ENCODE data around the gene PDIA6. TPM values are rescaled to one million over a fixed set of nuclear protein-coding genes. Genes with fewer than 3 reads are reported as not detected.
A peak's percentile ranks its signal among the peaks of the same experiment; 100 is the strongest.

The PDIA6 gene
- total RNA-seq, 2 experiments from 2014 or later: 123 to 157 TPM

- ATAC-seq: peak; percentile 8
Observed at GRCh38 chr2:10778724-10779115, 33.9 kb downstream of the PDIA6 start.

GRCh38 chr2:10777842-10778723 is 34.5 kb downstream of the PDIA6 start:
- H3K4me3 Mint-ChIP-seq: no peak overlapping the region
- intact Hi-C loops (cut with DNase I, micrococcal nuclease): no loop called here
- H3K9me3 Mint-ChIP-seq (ENCODE audit: low read depth): no peaks in the 10 kb centered on the region
- DNase-seq: no peak
- H3K27ac Mint-ChIP-seq: no peak overlapping the region
- H3K36me3 Mint-ChIP-seq (ENCODE audit: low read depth): peaks cover 16% of the 10 kb centered on the region
- ATAC-seq: no peak
- ChIA-PET CTCF (no interaction called here), POLR2A (no interaction called here)
- no peaks in the 10 kb centered on the region for H3K27me3 Mint-ChIP-seq
- no peaks in the 10 kb centered on the region for H3K4me1 Mint-ChIP-seq

More at GRCh38 chr2:10778724-10779115, 33.9 kb downstream of the PDIA6 start:
- Mint-ChIP-seq H3K36me3 (ENCODE audit: low read depth) (peaks cover 23% of the 10 kb centered on the region), H3K9me3 (ENCODE audit: low read depth) (no peaks in the 10 kb centered on the region), H3K4me1 (no peaks in the 10 kb centered on the region), H3K27me3 (no peaks in the 10 kb centered on the region), H3K27ac (no peak overlapping the region), H3K4me3 (no peak overlapping the region)
- DNase-seq: no peak
- CTCF ChIA-PET: no interaction called here
- intact Hi-C loops (cut with DNase I, micrococcal nuclease): no loop called here
- POLR2A ChIA-PET: no interaction called here

GRCh38 chr2:10777111-10777841 is 35.3 kb downstream of the PDIA6 start:
- Mint-ChIP-seq H3K27ac (no peak overlapping the region), H3K4me1 (no peaks in the 10 kb centered on the region), H3K36me3 (ENCODE audit: low read depth) (peaks cover 10% of the 10 kb centered on the region), H3K4me3 (no peak overlapping the region), H3K9me3 (ENCODE audit: low read depth) (no peaks in the 10 kb centered on the region), H3K27me3 (no peaks in the 10 kb centered on the region)
- intact Hi-C loops (cut with DNase I, micrococcal nuclease): no loop called here
- ATAC-seq: no peak
- DNase-seq: no peak
- POLR2A ChIA-PET: no interaction called here
- CTCF ChIA-PET: no interaction called here

- POLR2A ChIA-PET: no interaction called here
- H3K27me3 Mint-ChIP-seq: no peaks in the 10 kb centered on the region
- CTCF ChIA-PET: no interaction called here
Observed at GRCh38 chr2:10776231-10776977, 36.2 kb downstream of the PDIA6 start.

GRCh38 chr2:10775831-10776230 is 36.8 kb downstream of the PDIA6 start:
- H3K4me3 Mint-ChIP-seq: no peak overlapping the region
- CTCF ChIA-PET: no interaction called here
- POLR2A ChIA-PET: no interaction called here
- no peaks in the 10 kb centered on the region for H3K4me1 Mint-ChIP-seq
- no peaks in the 10 kb centered on the region for H3K9me3 Mint-ChIP-seq (ENCODE audit: low read depth)
- no peak for ATAC-seq
- intact Hi-C loops (cut with DNase I, micrococcal nuclease): no loop called here
- DNase-seq: no peak
- no peak overlapping the region for H3K27ac Mint-ChIP-seq
- peaks cover 7% of the 10 kb centered on the region for H3K36me3 Mint-ChIP-seq (ENCODE audit: low read depth)
- no peaks in the 10 kb centered on the region for H3K27me3 Mint-ChIP-seq

More at GRCh38 chr2:10776231-10776977, 36.2 kb downstream of the PDIA6 start:
- no peak overlapping the region for H3K4me3 Mint-ChIP-seq
- no peak overlapping the region for H3K27ac Mint-ChIP-seq
- DNase-seq (no peak), ATAC-seq (no peak)
- peaks cover 7% of the 10 kb centered on the region for H3K36me3 Mint-ChIP-seq (ENCODE audit: low read depth)
- intact Hi-C loops (cut with DNase I, micrococcal nuclease): no loop called here
- H3K4me1 Mint-ChIP-seq: no peaks in the 10 kb centered on the region
- H3K9me3 Mint-ChIP-seq (ENCODE audit: low read depth): no peaks in the 10 kb centered on the region

- Mint-ChIP-seq H3K36me3 (ENCODE audit: low read depth) (peaks cover 5% of the 10 kb centered on the region), H3K4me3 (no peak overlapping the region), H3K27me3 (no peaks in the 10 kb centered on the region), H3K4me1 (no peaks in the 10 kb centered on the region), H3K27ac (no peak overlapping the region), H3K9me3 (ENCODE audit: low read depth) (no peaks in the 10 kb centered on the region)
- ATAC-seq (no peak), DNase-seq (no peak)
- intact Hi-C loops (cut with DNase I, micrococcal nuclease): no loop called here
- CTCF ChIA-PET: no interaction called here
- POLR2A ChIA-PET: no interaction called here
Observed at GRCh38 chr2:10775021-10775780, 37.4 kb downstream of the PDIA6 start.

GRCh38 chr2:10774394-10774793 is 38.2 kb downstream of the PDIA6 start:
- Mint-ChIP-seq H3K27ac (no peak overlapping the region), H3K9me3 (ENCODE audit: low read depth) (no peaks in the 10 kb centered on the region), H3K4me3 (no peak overlapping the region), H3K36me3 (ENCODE audit: low read depth) (peaks cover 2% of the 10 kb centered on the region), H3K27me3 (no peaks in the 10 kb centered on the region), H3K4me1 (no peaks in the 10 kb centered on the region)
- ATAC-seq (no peak), DNase-seq (no peak)
- ChIA-PET CTCF (no interaction called here), POLR2A (no interaction called here)
- intact Hi-C loops (cut with DNase I, micrococcal nuclease): no loop called here

GRCh38 chr2:10773821-10774341 is 38.7 kb downstream of the PDIA6 start:
- H3K4me1 Mint-ChIP-seq: no peaks in the 10 kb centered on the region
- DNase-seq (no peak), ATAC-seq (no peak)
- H3K27me3 Mint-ChIP-seq: no peaks in the 10 kb centered on the region
- POLR2A ChIA-PET: no interaction called here
- intact Hi-C loops (cut with DNase I, micrococcal nuclease): no loop called here
- H3K27ac Mint-ChIP-seq: no peak overlapping the region
- no peak overlapping the region for H3K4me3 Mint-ChIP-seq
- no peaks in the 10 kb centered on the region for H3K9me3 Mint-ChIP-seq (ENCODE audit: low read depth)
- peaks cover 2% of the 10 kb centered on the region for H3K36me3 Mint-ChIP-seq (ENCODE audit: low read depth)
- CTCF ChIA-PET: no interaction called here

- Mint-ChIP-seq H3K36me3 (ENCODE audit: low read depth) (no peaks in the 10 kb centered on the region), H3K4me1 (no peaks in the 10 kb centered on the region), H3K4me3 (no peak overlapping the region), H3K9me3 (ENCODE audit: low read depth) (no peaks in the 10 kb centered on the region), H3K27ac (no peak overlapping the region), H3K27me3 (no peaks in the 10 kb centered on the region)
- ATAC-seq: no peak
- no peak for DNase-seq
- CTCF ChIA-PET: no interaction called here
- POLR2A ChIA-PET: no interaction called here
- intact Hi-C loops (cut with DNase I, micrococcal nuclease): no loop called here
Observed at GRCh38 chr2:10772868-10773215, 39.7 kb downstream of the PDIA6 start.

GRCh38 chr2:10772201-10772867 is 40.3 kb downstream of the PDIA6 start:
- intact Hi-C loops (cut with DNase I, micrococcal nuclease): no loop called here
- no peak for ATAC-seq
- ChIA-PET POLR2A (no interaction called here), CTCF (interaction anchor here (0.6 kb wide), 1 partner anchor 125 kb away, joined by 3 read pairs; no protein-coding TSS in a partner anchor)
- Mint-ChIP-seq H3K27ac (no peak overlapping the region), H3K36me3 (ENCODE audit: low read depth) (no peaks in the 10 kb centered on the region), H3K4me3 (no peak overlapping the region), H3K27me3 (no peaks in the 10 kb centered on the region), H3K9me3 (ENCODE audit: low read depth) (no peaks in the 10 kb centered on the region), H3K4me1 (no peaks in the 10 kb centered on the region)
- no peak for DNase-seq

- CTCF ChIA-PET: interaction anchor here (0.6 kb wide), 1 partner anchor 126 kb away, joined by 3 read pairs; no protein-coding TSS in a partner anchor
- POLR2A ChIA-PET: no interaction called here
- H3K36me3 Mint-ChIP-seq (ENCODE audit: low read depth): no peaks in the 10 kb centered on the region
- H3K4me1 Mint-ChIP-seq: no peaks in the 10 kb centered on the region
- no peaks in the 10 kb centered on the region for H3K9me3 Mint-ChIP-seq (ENCODE audit: low read depth)
- no peak for ATAC-seq
- intact Hi-C loops (cut with DNase I, micrococcal nuclease): no loop called here
- no peak overlapping the region for H3K4me3 Mint-ChIP-seq
- no peaks in the 10 kb centered on the region for H3K27me3 Mint-ChIP-seq
- H3K27ac Mint-ChIP-seq: no peak overlapping the region
- no peak for DNase-seq
Observed at GRCh38 chr2:10771786-10772185, 40.8 kb downstream of the PDIA6 start.

All from activated CD4-positive, alpha-beta T cell treated with anti-CD3 and anti-CD28 coated beads for 36 hours (primary cell).